SK-N-SH (cell line): ENCODE results near the gene MEP1A. TPM values are rescaled to one million over a fixed set of nuclear protein-coding genes. Genes with fewer than 3 reads are reported as not detected.

Experiments used
- CTCF ChIA-PET: fragments of 300-600, 350-600 bp; formaldehyde crosslinking; extraction: SDS; loops from one replicate; lab custom pipeline; 2021; lab: Yijun Ruan, JAX
- POLR2A ChIA-PET: fragments of 350-600 bp; sonication (Branson Sonifier 250); formaldehyde crosslinking; extraction: SDS; loops from one replicate; lab custom pipeline; 2020; ENCODE audit warnings: antibody characterized with exemption, inconsistent platforms; lab: Yijun Ruan, JAX
- DNase-seq: peaks from one replicate; pipeline ENCODE4 v3.0.0; 2012
- H2AFZ ChIP-seq: fragments of 200-600 bp; sonication (generic); 2 replicates; pipeline ENCODE4 v1.8.1; 2016; ENCODE audit warnings: antibody characterized with exemption, mild to moderate bottlenecking, low read depth
- H3F3A ChIP-seq: fragments of 200-600 bp; sonication (generic); replicated peaks from 2 replicates; pipeline ENCODE3; 2016; ENCODE audit warnings: antibody characterized with exemption, mild to moderate bottlenecking; ENCODE audit not compliant: insufficient read depth
- H3K27ac ChIP-seq, 2 experiments: fragments of 200-500 bp in 1 of 2; fragments of 200-600 bp in 1 of 2; sonication (Bioruptor generic) in 1 of 2; sonication (generic), shearing (Covaris generic) in 1 of 2; 2 replicates each; pipeline versions ENCODE4 v1.5.1 to v1.6.1; 2014 to 2016; ENCODE audit warnings: low read depth in 2 of 2, inconsistent platforms in 1 of 2, low read length in 1 of 2, mild to moderate bottlenecking in 1 of 2, mixed read lengths in 1 of 2
- H3K27me3 ChIP-seq: fragments of 200-600 bp; sonication (generic), shearing (Covaris generic); 2 replicates; pipeline ENCODE4 v1.6.1; 2016; ENCODE audit warnings: mixed run types; ENCODE audit not compliant: insufficient read depth
- H3K36me3 ChIP-seq, 2 experiments: fragments of 200-500 bp in 1 of 2; fragments of 200-600 bp in 1 of 2; sonication (Bioruptor generic) in 1 of 2; sonication (generic) in 1 of 2; replicated peaks in 1 of 2; 2 replicates each; pipeline versions ENCODE3 to v1.5.1; 2014 to 2016; ENCODE audit warnings: low read length in 1 of 2, mild to moderate bottlenecking in 1 of 2; ENCODE audit not compliant: insufficient read depth in 2 of 2, control insufficient read depth in 1 of 2
- H3K4me1 ChIP-seq, 2 experiments: fragments of 200-500 bp in 1 of 2; fragments of 200-600 bp in 1 of 2; sonication (Bioruptor generic) in 1 of 2; sonication (generic), shearing (Covaris generic) in 1 of 2; 2 replicates each; pipeline versions ENCODE4 v1.5.1 to v1.6.1; 2014 to 2016; ENCODE audit warnings: low read depth in 1 of 2, low read length in 1 of 2, mixed run types in 1 of 2; ENCODE audit not compliant: insufficient read depth in 2 of 2, control insufficient read depth in 1 of 2
- H3K4me2 ChIP-seq: fragments of 200-600 bp; sonication (generic), shearing (Covaris generic); 2 replicates; pipeline ENCODE4 v1.6.1; 2017; ENCODE audit warnings: mixed run types
- H3K4me3 ChIP-seq, 2 experiments: fragments of 200-500 bp in 1 of 2; fragments of 200-600 bp in 1 of 2; sonication (Bioruptor generic) in 1 of 2; sonication (generic), shearing (Covaris generic) in 1 of 2; 2 replicates each; pipeline versions ENCODE4 v1.5.1 to v1.8.1; 2014 to 2016; ENCODE audit warnings: low read depth in 2 of 2, inconsistent platforms in 1 of 2, low read length in 1 of 2, mild to moderate bottlenecking in 1 of 2, mixed read lengths in 1 of 2, moderate library complexity in 1 of 2
- H3K79me2 ChIP-seq: fragments of 200-600 bp; sonication (generic); 2 replicates; pipeline ENCODE4 v1.8.1; 2017; ENCODE audit warnings: mild to moderate bottlenecking; ENCODE audit not compliant: insufficient read depth
- H3K9ac ChIP-seq: fragments of 200-600 bp; sonication (generic); 2 replicates; pipeline ENCODE4 v1.6.1; 2017; ENCODE audit warnings: mixed run types
- H3K9me2 ChIP-seq: fragments of 200-600 bp; sonication (generic); 2 replicates; pipeline ENCODE4 v1.6.1; 2017; ENCODE audit warnings: mixed run types
- H3K9me3 ChIP-seq: fragments of 200-600 bp; sonication (generic); 2 replicates; pipeline ENCODE4 v1.6.1; 2017; ENCODE audit warnings: mixed run types, mild to moderate bottlenecking, moderate library complexity
- H4K20me1 ChIP-seq: fragments of 200-600 bp; sonication (generic); 2 replicates; pipeline ENCODE4 v1.6.1; 2017; ENCODE audit warnings: mild to moderate bottlenecking, mixed run types; ENCODE audit not compliant: insufficient read depth
- ELF1 ChIP-seq: IDR thresholded peaks from 2 replicates; pipeline ENCODE4 v1.4.0; 2012
- EZH2phosphoT487 ChIP-seq: fragments of 200-600 bp; sonication (generic); IDR thresholded peaks from 2 replicates; pipeline ENCODE4 v1.6.1; 2017; ENCODE audit warnings: low read depth, mixed run types, mild to moderate bottlenecking, antibody characterized with exemption, moderate library complexity, borderline replicate concordance
- GATA2 ChIP-seq: sonication (generic); formaldehyde crosslinking; IDR thresholded peaks from 2 replicates; pipeline ENCODE4 v1.5.0; 2020; ENCODE audit warnings: mild to moderate bottlenecking, missing genetic modification reagents
- IRF3 ChIP-seq: fragments of 150-350 bp; IDR thresholded peaks from 2 replicates; pipeline ENCODE4 v1.6.1; 2016; ENCODE audit warnings: mild to moderate bottlenecking, low read depth, low read length
- MEF2A ChIP-seq: IDR thresholded peaks from 2 replicates; pipeline ENCODE4 v1.4.0; 2012; ENCODE audit warnings: low read depth, borderline replicate concordance
- MXI1 ChIP-seq: IDR thresholded peaks from 2 replicates; pipeline ENCODE4 v1.6.1; 2012; ENCODE audit warnings: mild to moderate bottlenecking, low read depth, low read length, improper control_type of control experiment
- NFIC ChIP-seq: IDR thresholded peaks from 2 replicates; pipeline ENCODE4 v1.4.0; 2012; ENCODE audit warnings: borderline replicate concordance
- NRF1 ChIP-seq: IDR thresholded peaks from 2 replicates; pipeline ENCODE4 v1.6.1; 2012; ENCODE audit warnings: low read depth, mild to moderate bottlenecking, low read length
- RAD21 ChIP-seq: IDR thresholded peaks from 2 replicates; pipeline ENCODE4 v1.6.1; 2012; ENCODE audit warnings: mild to moderate bottlenecking, low read length
- REST ChIP-seq: IDR thresholded peaks from 2 replicates; pipeline ENCODE4 v1.6.1; 2012; ENCODE audit warnings: mild to moderate bottlenecking, low read depth, low read length, moderate library complexity
- RFX5 ChIP-seq: IDR thresholded peaks from 2 replicates; pipeline ENCODE4 v1.6.1; 2012; ENCODE audit warnings: mild to moderate bottlenecking, improper control_type of control experiment, low read length
- RXRA ChIP-seq: IDR thresholded peaks from 2 replicates; pipeline ENCODE4 v1.4.0; 2012; ENCODE audit warnings: low read depth, mild to moderate bottlenecking, borderline replicate concordance
- SIN3A ChIP-seq: IDR thresholded peaks from 2 replicates; pipeline ENCODE4 v1.6.1; 2012; ENCODE audit warnings: low read depth, mild to moderate bottlenecking, low read length, moderate library complexity, borderline replicate concordance
- SMC3 ChIP-seq: IDR thresholded peaks from 2 replicates; pipeline ENCODE4 v1.6.1; 2012; ENCODE audit warnings: low read depth, low read length, improper control_type of control experiment
- TAF1 ChIP-seq: IDR thresholded peaks from 2 replicates; pipeline ENCODE4 v1.6.1; 2012; ENCODE audit warnings: low read depth, mild to moderate bottlenecking, low read length, moderate library complexity, borderline replicate concordance
- USF1 ChIP-seq: IDR thresholded peaks from 2 replicates; pipeline ENCODE4 v1.4.0; 2012; ENCODE audit warnings: low read depth, borderline replicate concordance
- USF2 ChIP-seq: fragments of 150-350 bp; IDR thresholded peaks from 2 replicates; pipeline ENCODE4 v1.6.1; 2017; ENCODE audit warnings: antibody characterized with exemption, low read length, low read depth, borderline replicate concordance
- ZBTB33 ChIP-seq: IDR thresholded peaks from 2 replicates; pipeline ENCODE4 v1.4.0; 2012; ENCODE audit warnings: low read depth, borderline replicate concordance
- WGBS: methylation state at CpG from one replicate; pipeline ENCODE4 v1.1.6; 2017; ENCODE audit warnings: low lambda C conversion rate; 5-methylcytosine and 5-hydroxymethylcytosine counted together
- polyA plus RNA-seq, 3 experiments: library from polyadenylated mRNA; depleted of rRNA; stranded (reverse); fragments of >200 nt; gene quantifications; 2 replicates each; pipeline ENCODE4 v1.2.3, GENCODE V29; 2012

MEP1A gene
- polyA plus RNA-seq, 1 of the 3 experiments (the other 2 are of a cell fraction) = not detected

GRCh38 chr6:46751658-46752057, 41.5 kb upstream of the MEP1A start:
- POLR2A ChIA-PET = no interaction called here
- H3K4me2 ChIP-seq = no peak overlapping the region
- no peak for DNase-seq
- no peak overlapping the region for H3K9ac ChIP-seq
- no peak overlapping the region for H3K4me3 ChIP-seq
- CTCF ChIA-PET = no interaction called here
- H4K20me1 ChIP-seq = no peaks in the 10 kb centered on the region
- no peaks in the 10 kb centered on the region for H3K27me3 ChIP-seq
- no peaks in the 10 kb centered on the region for H3K4me1 ChIP-seq
- 15% methylated on average over 3 of the region's 3 CpGs for WGBS
- H3K79me2 ChIP-seq = no peaks in the 10 kb centered on the region
- H3K9me3 ChIP-seq = no peaks in the 10 kb centered on the region
- no peak overlapping the region for H2AFZ ChIP-seq
- H3K36me3 ChIP-seq = no peaks in the 10 kb centered on the region
- no peaks in the 10 kb centered on the region for H3K9me2 ChIP-seq
- H3K27ac ChIP-seq = no peak overlapping the region
- no peaks in the 10 kb centered on the region for H3F3A ChIP-seq
- TF ChIP-seq TAF1 (no peak), USF2 (no peak), SMC3 (no peak)

GRCh38 chr6:46755865-46756264, 37.3 kb upstream of the MEP1A start:
- no peaks in the 10 kb centered on the region for H3K9me2 ChIP-seq
- H3F3A ChIP-seq = no peaks in the 10 kb centered on the region
- H3K9ac ChIP-seq = no peak overlapping the region
- 0% methylated on average over 1 of the region's 1 CpG for WGBS
- H3K4me3 ChIP-seq = no peak overlapping the region
- H3K4me2 ChIP-seq = no peak overlapping the region
- ChIA-PET CTCF (interaction anchor here (1.0 kb wide), 1 partner anchor 11 kb away, joined by 3 read pairs; no protein-coding TSS in a partner anchor), POLR2A (no interaction called here)
- no peak overlapping the region for H2AFZ ChIP-seq
- no peak for DNase-seq
- no peaks in the 10 kb centered on the region for H4K20me1 ChIP-seq
- no peaks in the 10 kb centered on the region for H3K36me3 ChIP-seq
- H3K9me3 ChIP-seq = no peaks in the 10 kb centered on the region
- H3K27ac ChIP-seq = no peak overlapping the region
- H3K27me3 ChIP-seq = no peaks in the 10 kb centered on the region; the same call in 1 of the 2 replicates
- H3K79me2 ChIP-seq = no peaks in the 10 kb centered on the region
- no peaks in the 10 kb centered on the region for H3K4me1 ChIP-seq
- TF ChIP-seq GATA2 (CRISPR knock-in tag) = no peak
- no peak for TF ChIP-seq RXRA
- no peak for TF ChIP-seq MEF2A
- no peak for TF ChIP-seq USF2
- TF ChIP-seq SIN3A = no peak
- no peak for TF ChIP-seq MXI1
- no peak for TF ChIP-seq ZBTB33
- TF ChIP-seq RFX5 = no peak
- TF ChIP-seq RAD21 = no peak
- TF ChIP-seq REST = no peak
- no peak for TF ChIP-seq EZH2phosphoT487
- TF ChIP-seq TAF1 = no peak
- TF ChIP-seq USF1 = no peak
- TF ChIP-seq NFIC = no peak
- no peak for TF ChIP-seq ELF1
- no peak for TF ChIP-seq NRF1
- no peak for TF ChIP-seq IRF3
